ENCODE data around the gene GPR35. TPM values are rescaled to one million over a fixed set of nuclear protein-coding genes. Genes with fewer than 3 reads are reported as not detected.

The GPR35 gene
- total and polyA plus RNA-seq, 10 of the 15 experiments (the other 5 are each of a cell fraction or from before 2014, with no cell fraction given): 0.14 to 1.6 (median 0.75) TPM; not detected in 3

GRCh38 chr2:240581811-240582210 lies 43.5 kb upstream of the GPR35 start (continued):
- TF ChIP-seq BCLAF1 (IDR thresholded peaks at IDR 0.05) (no peak), PML (IDR thresholded peaks at IDR 0.05; ENCODE audit: low read length) (no peak), CTCF (IDR thresholded peaks at IDR 0.05 in 2 of 3, conservative IDR thresholded peaks at IDR 0.05 in 1 of 3; ENCODE audit: control insufficient read depth in 2 of 3, extremely low read depth in 1 of 3, insufficient read depth in 1 of 3, low read depth in 3 of 3, low read length in 3 of 3) (no peak), SIX5 (IDR thresholded peaks at IDR 0.05; ENCODE audit: low read depth, low read length, severe bottlenecking) (no peak), SUZ12 (IDR thresholded peaks at IDR 0.05; ENCODE audit: unreplicated experiment) (no peak), CBX3 (IDR thresholded peaks at IDR 0.05; ENCODE audit: borderline replicate concordance, low read depth) (no peak), HDGF (IDR thresholded peaks at IDR 0.05) (no peak), HDAC2 (IDR thresholded peaks at IDR 0.05) (no peak)

Data from GM12878 (cell line).